ENCODE results near the gene SPPL3.

SPPL3 gene

DNA sequence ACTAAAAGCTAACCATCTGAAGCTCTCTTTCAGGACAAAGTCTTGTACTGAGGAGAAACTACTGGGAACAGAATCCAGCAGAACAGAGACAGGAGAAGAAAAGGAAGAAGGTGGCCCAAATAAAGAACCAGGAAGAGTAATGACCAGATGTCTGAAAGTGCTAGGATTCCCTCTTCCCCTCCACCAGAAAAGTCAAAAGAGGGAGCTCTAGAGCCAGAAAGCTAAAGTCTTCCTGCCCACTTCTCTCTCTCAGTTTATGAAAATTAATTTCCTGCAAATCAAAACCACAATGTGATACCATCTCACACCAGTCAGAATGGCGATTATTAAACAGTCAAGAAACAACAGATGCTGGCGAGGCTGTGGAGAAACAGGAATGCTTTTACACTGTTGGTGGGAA, 47.2 kb downstream of the SPPL3 start:
- peak overlapping the region; percentile 44 for H3K27ac ChIP-seq (ENCODE audit: low read depth, low read length)
- no peak overlapping the region for H3K4me3 ChIP-seq (ENCODE audit: insufficient read depth, low read length, poor library complexity, severe bottlenecking)
- no peaks in the 10 kb centered on the region for H4K20me1 ChIP-seq (ENCODE audit: low read depth, low read length)
- H3K36me3 ChIP-seq (ENCODE audit: low read length) = no peaks in the 10 kb centered on the region
- TF ChIP-seq EZH2phosphoT487 (conservative IDR thresholded peaks at IDR 0.05; ENCODE audit: low read length) = no peak
- TF ChIP-seq, protein P1, sequence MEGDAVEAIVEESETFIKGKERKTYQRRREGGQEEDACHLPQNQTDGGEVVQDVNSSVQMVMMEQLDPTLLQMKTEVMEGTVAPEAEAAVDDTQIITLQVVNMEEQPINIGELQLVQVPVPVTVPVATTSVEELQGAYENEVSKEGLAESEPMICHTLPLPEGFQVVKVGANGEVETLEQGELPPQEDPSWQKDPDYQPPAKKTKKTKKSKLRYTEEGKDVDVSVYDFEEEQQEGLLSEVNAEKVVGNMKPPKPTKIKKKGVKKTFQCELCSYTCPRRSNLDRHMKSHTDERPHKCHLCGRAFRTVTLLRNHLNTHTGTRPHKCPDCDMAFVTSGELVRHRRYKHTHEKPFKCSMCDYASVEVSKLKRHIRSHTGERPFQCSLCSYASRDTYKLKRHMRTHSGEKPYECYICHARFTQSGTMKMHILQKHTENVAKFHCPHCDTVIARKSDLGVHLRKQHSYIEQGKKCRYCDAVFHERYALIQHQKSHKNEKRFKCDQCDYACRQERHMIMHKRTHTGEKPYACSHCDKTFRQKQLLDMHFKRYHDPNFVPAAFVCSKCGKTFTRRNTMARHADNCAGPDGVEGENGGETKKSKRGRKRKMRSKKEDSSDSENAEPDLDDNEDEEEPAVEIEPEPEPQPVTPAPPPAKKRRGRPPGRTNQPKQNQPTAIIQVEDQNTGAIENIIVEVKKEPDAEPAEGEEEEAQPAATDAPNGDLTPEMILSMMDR (IDR thresholded peaks at IDR 0.05; ENCODE audit: insufficient read depth, low read length, poor library complexity, severe bottlenecking) = peak; percentile 51
- no peaks in the 10 kb centered on the region for H3K9me2 ChIP-seq (replicated peaks; ENCODE audit: insufficient read depth, low read length)
- H3K4me2 ChIP-seq (ENCODE audit: low read depth, low read length, poor library complexity, severe bottlenecking) = peak overlapping the region; percentile 37
- peaks cover 23% of the 10 kb centered on the region for H3K79me2 ChIP-seq (ENCODE audit: insufficient read depth, low read length)
- no peaks in the 10 kb centered on the region for H3K9me3 ChIP-seq (ENCODE audit: insufficient read depth, low read length)
- H3K9ac ChIP-seq (ENCODE audit: low read length) = no peak overlapping the region; the same call in 1 of the 2 replicates
- peaks cover 4% of the 10 kb centered on the region; the same call in 1 of the 2 replicates for H3F3A ChIP-seq (ENCODE audit: insufficient read depth)
- no peak overlapping the region for H2AFZ ChIP-seq (ENCODE audit: low read depth, low read length, severe bottlenecking)
- H3K27me3 ChIP-seq (ENCODE audit: low read length) = no peaks in the 10 kb centered on the region

DNA sequence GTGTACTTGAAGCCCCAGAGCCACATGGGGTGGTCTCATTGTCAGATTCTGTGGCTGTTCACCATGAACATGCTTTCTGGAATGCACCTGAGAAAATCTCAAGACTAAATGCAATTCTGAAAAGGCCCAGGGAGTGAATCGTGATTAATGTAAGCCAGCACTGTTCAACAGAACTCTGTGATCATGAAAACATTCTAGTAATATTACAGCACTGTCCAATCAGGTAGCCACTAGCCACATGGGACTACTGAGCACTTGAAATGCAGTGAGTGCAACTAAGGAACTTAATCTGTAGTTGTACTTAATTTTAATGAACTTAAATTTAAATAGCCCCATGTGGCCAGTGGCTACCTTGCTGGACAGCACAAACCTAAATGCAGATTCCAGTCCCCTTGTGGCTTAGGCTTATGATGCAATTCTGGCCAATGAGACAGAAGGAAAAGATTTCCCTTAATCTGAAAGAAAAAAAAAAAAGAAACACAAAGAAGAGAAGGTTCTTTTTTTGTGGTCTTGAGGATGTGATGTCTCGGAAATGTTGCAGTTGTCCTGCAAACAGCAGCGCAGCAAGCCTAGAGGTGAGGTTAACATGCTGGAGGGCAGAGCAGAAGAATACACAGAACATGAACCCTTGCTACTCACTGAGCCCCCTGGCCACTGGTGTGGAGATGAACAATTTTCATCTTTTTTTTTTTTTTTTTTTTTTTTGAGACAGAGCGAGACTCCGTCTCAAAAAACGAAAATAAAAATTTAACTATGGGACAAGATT, 48.2 kb downstream of the SPPL3 start:
- H3K9me2 ChIP-seq (replicated peaks; ENCODE audit: insufficient read depth, low read length) = no peaks in the 10 kb centered on the region
- H3K4me3 ChIP-seq (ENCODE audit: insufficient read depth, low read length, poor library complexity, severe bottlenecking) = no peak overlapping the region
- no peaks in the 10 kb centered on the region for H3K36me3 ChIP-seq (ENCODE audit: low read length)
- H3K9ac ChIP-seq (ENCODE audit: low read length) = no peak overlapping the region
- H3K27me3 ChIP-seq (ENCODE audit: low read length) = no peaks in the 10 kb centered on the region
- H3K79me2 ChIP-seq (ENCODE audit: insufficient read depth, low read length) = peaks cover 24% of the 10 kb centered on the region
- H3F3A ChIP-seq (ENCODE audit: insufficient read depth) = peaks cover 6% of the 10 kb centered on the region; the same call in 1 of the 2 replicates
- TF ChIP-seq, protein P1 (IDR thresholded peaks at IDR 0.05; ENCODE audit: insufficient read depth, low read length, poor library complexity, severe bottlenecking) = no peak
- no peak for TF ChIP-seq EZH2phosphoT487 (conservative IDR thresholded peaks at IDR 0.05; ENCODE audit: low read length)
- no peaks in the 10 kb centered on the region for H3K9me3 ChIP-seq (ENCODE audit: insufficient read depth, low read length)
- H2AFZ ChIP-seq (ENCODE audit: low read depth, low read length, severe bottlenecking) = no peak overlapping the region
- H4K20me1 ChIP-seq (ENCODE audit: low read depth, low read length) = no peaks in the 10 kb centered on the region
- H3K4me2 ChIP-seq (ENCODE audit: low read depth, low read length, poor library complexity, severe bottlenecking) = no peak overlapping the region
- no peak overlapping the region for H3K27ac ChIP-seq (ENCODE audit: low read depth, low read length)

DNA sequence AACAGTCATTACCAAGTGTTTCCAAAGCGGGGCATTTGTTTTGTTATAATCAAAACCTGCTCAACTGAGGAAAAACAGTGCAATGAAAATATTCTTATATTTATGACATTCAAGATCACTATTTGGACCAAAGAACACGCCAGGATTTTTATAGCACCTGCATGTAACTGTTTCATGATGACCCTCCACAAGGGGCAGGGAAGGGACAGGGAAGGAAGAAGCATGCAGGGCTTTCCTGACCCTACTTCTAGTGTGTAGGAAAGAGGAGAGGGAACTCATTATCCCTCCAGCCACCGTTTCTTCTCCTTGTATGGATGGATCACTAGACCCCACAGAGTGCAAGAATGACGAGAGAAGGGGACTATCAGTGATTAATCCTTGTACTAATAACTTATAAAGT, 49.4 kb downstream of the SPPL3 start:
- TF ChIP-seq, protein P1 (IDR thresholded peaks at IDR 0.05; ENCODE audit: insufficient read depth, low read length, poor library complexity, severe bottlenecking) = no peak
- no peak for TF ChIP-seq EZH2phosphoT487 (conservative IDR thresholded peaks at IDR 0.05; ENCODE audit: low read length)
- H3K9ac ChIP-seq (ENCODE audit: low read length) = no peak overlapping the region
- no peak overlapping the region for H3K4me2 ChIP-seq (ENCODE audit: low read depth, low read length, poor library complexity, severe bottlenecking)
- H2AFZ ChIP-seq (ENCODE audit: low read depth, low read length, severe bottlenecking) = no peak overlapping the region
- H3K9me3 ChIP-seq (ENCODE audit: insufficient read depth, low read length) = no peaks in the 10 kb centered on the region
- H3K79me2 ChIP-seq (ENCODE audit: insufficient read depth, low read length) = peaks cover 30% of the 10 kb centered on the region
- no peak overlapping the region for H3K4me3 ChIP-seq (ENCODE audit: insufficient read depth, low read length, poor library complexity, severe bottlenecking)
- H3K27ac ChIP-seq (ENCODE audit: low read depth, low read length) = no peak overlapping the region
- H4K20me1 ChIP-seq (ENCODE audit: low read depth, low read length) = no peaks in the 10 kb centered on the region
- no peaks in the 10 kb centered on the region for H3K9me2 ChIP-seq (replicated peaks; ENCODE audit: insufficient read depth, low read length)
- H3K27me3 ChIP-seq (ENCODE audit: low read length) = no peaks in the 10 kb centered on the region
- H3K36me3 ChIP-seq (ENCODE audit: low read length) = no peaks in the 10 kb centered on the region
- H3F3A ChIP-seq (ENCODE audit: insufficient read depth) = peaks cover 6% of the 10 kb centered on the region; the same call in 1 of the 2 replicates
